MM.1S (cell line): ENCODE data around the gene OASL.

Experiments used
- DNase-seq: peaks from one replicate; pipeline ENCODE4 v3.0.0-alpha.2; 2015
- H2AFZ ChIP-seq: fragments of 300-600 bp; sonication (generic); 2 replicates; pipeline ENCODE4 v1.6.0; 2016; ENCODE audit warnings: antibody characterized with exemption, low read length
- H3F3A ChIP-seq: fragments of 300-600 bp; sonication (generic); 2 replicates; pipeline ENCODE4 v1.6.1; 2016; ENCODE audit warnings: mild to moderate bottlenecking, antibody characterized with exemption, low read length, moderate library complexity, mixed read lengths; ENCODE audit not compliant: insufficient read depth
- H3K27ac ChIP-seq: fragments of 300-600 bp; sonication (generic); 2 replicates; pipeline ENCODE4 v1.5.1; 2016; ENCODE audit warnings: mild to moderate bottlenecking, low read length
- H3K27me3 ChIP-seq: fragments of 300-600 bp; sonication (generic); replicated peaks from 2 replicates; pipeline ENCODE4 v1.6.0; 2016; ENCODE audit warnings: low read length; ENCODE audit not compliant: insufficient read depth
- H3K36me3 ChIP-seq: fragments of 300-600 bp; sonication (generic); replicated peaks from 2 replicates; pipeline ENCODE4 v1.6.1; 2016; ENCODE audit warnings: mild to moderate bottlenecking, low read length, mixed read lengths; ENCODE audit not compliant: insufficient read depth
- H3K4me1 ChIP-seq: fragments of 300-600 bp; sonication (generic); 2 replicates; pipeline ENCODE4 v1.6.1; 2016; ENCODE audit warnings: low read length, mixed read lengths
- H3K4me2 ChIP-seq: fragments of 300-600 bp; sonication (generic); 2 replicates; pipeline ENCODE4 v1.6.0; 2016; ENCODE audit warnings: low read depth, low read length
- H3K4me3 ChIP-seq: fragments of 300-600 bp; sonication (generic); 2 replicates; pipeline ENCODE4 v1.5.1; 2016; ENCODE audit warnings: low read length, mixed read lengths
- H3K79me2 ChIP-seq: fragments of 300-600 bp; sonication (generic); 2 replicates; pipeline ENCODE4 v1.6.1; 2016; ENCODE audit warnings: mixed run types, low read length, mixed read lengths
- H3K9ac ChIP-seq: fragments of 300-600 bp; sonication (generic); 2 replicates; pipeline ENCODE4 v1.6.1; 2016; ENCODE audit warnings: low read length, mixed read lengths
- H3K9me2 ChIP-seq: fragments of 300-600 bp; sonication (generic); replicated peaks from 2 replicates; pipeline ENCODE4 v1.6.1; 2016; ENCODE audit warnings: mild to moderate bottlenecking, low read length, mixed read lengths; ENCODE audit not compliant: insufficient read depth
- H3K9me3 ChIP-seq: fragments of 300-600 bp; sonication (generic); replicated peaks from 2 replicates; pipeline ENCODE4 v1.6.1; 2016; ENCODE audit warnings: mild to moderate bottlenecking, low read length, mixed read lengths; ENCODE audit not compliant: insufficient read depth
- H4K20me1 ChIP-seq: fragments of 300-600 bp; sonication (generic); 2 replicates; pipeline ENCODE4 v1.6.1; 2016; ENCODE audit warnings: mild to moderate bottlenecking, low read length, moderate library complexity, mixed read lengths; ENCODE audit not compliant: insufficient read depth
- EZH2 ChIP-seq: fragments of 300-600 bp; sonication (generic); optimal IDR thresholded peaks from 2 replicates; pipeline ENCODE3; 2017; ENCODE audit warnings: low read depth, mild to moderate bottlenecking, antibody characterized with exemption, low read length, mixed read lengths
- EZH2phosphoT487 ChIP-seq: fragments of 300-600 bp; sonication (generic); IDR thresholded peaks from 2 replicates; pipeline ENCODE4 v1.6.1; 2018; ENCODE audit warnings: antibody characterized with exemption, low read length
- TF ChIP-seq, protein P1 (sequence below): fragments of 300-600 bp; sonication (generic); IDR thresholded peaks from 2 replicates; pipeline ENCODE4 v1.5.1; 2016; ENCODE audit warnings: antibody characterized with exemption, low read length, mixed read lengths

The OASL gene

GRCh38 chr12:120994059-120994458, 45.0 kb downstream of the OASL start:
- no peak overlapping the region for H3K27ac ChIP-seq
- H3K4me1 ChIP-seq = no peaks in the 10 kb centered on the region
- no peak overlapping the region for H3K4me3 ChIP-seq
- no peaks in the 10 kb centered on the region for H3K79me2 ChIP-seq
- no peak overlapping the region for H2AFZ ChIP-seq
- H3K9me3 ChIP-seq = no peaks in the 10 kb centered on the region
- no peaks in the 10 kb centered on the region for H3K27me3 ChIP-seq
- H3K9me2 ChIP-seq = no peaks in the 10 kb centered on the region
- no peak for DNase-seq
- H3F3A ChIP-seq = no peaks in the 10 kb centered on the region
- no peak overlapping the region for H3K4me2 ChIP-seq
- TF ChIP-seq EZH2phosphoT487 (no peak), EZH2 (no peak)
- TF ChIP-seq, protein P1, sequence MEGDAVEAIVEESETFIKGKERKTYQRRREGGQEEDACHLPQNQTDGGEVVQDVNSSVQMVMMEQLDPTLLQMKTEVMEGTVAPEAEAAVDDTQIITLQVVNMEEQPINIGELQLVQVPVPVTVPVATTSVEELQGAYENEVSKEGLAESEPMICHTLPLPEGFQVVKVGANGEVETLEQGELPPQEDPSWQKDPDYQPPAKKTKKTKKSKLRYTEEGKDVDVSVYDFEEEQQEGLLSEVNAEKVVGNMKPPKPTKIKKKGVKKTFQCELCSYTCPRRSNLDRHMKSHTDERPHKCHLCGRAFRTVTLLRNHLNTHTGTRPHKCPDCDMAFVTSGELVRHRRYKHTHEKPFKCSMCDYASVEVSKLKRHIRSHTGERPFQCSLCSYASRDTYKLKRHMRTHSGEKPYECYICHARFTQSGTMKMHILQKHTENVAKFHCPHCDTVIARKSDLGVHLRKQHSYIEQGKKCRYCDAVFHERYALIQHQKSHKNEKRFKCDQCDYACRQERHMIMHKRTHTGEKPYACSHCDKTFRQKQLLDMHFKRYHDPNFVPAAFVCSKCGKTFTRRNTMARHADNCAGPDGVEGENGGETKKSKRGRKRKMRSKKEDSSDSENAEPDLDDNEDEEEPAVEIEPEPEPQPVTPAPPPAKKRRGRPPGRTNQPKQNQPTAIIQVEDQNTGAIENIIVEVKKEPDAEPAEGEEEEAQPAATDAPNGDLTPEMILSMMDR = no peak
- H3K9ac ChIP-seq = no peak overlapping the region
- no peaks in the 10 kb centered on the region for H4K20me1 ChIP-seq
- H3K36me3 ChIP-seq = no peaks in the 10 kb centered on the region

DNA sequence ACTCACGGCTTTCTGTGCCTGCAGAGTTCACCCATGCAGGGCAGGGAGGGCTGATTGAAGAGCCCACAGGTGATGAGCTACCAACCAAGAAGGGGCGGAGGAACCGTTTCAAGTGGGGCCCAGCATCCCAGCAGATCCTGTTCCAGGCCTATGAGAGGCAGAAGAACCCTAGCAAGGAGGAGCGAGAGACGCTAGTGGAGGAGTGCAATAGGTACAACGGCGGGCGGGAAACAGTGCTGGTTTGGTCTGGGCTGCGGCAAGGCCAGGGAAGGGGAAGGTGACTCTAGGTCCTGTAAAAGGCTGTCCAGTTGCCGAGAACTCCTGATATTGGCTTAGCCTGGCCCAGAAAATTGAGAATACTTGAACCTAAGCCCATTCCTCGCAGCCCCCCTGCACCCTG, 45.5 kb downstream of the OASL start:
- Histone ChIP-seq H3K4me2 (no peak overlapping the region), H3K9me2 (no peaks in the 10 kb centered on the region), H3F3A (no peaks in the 10 kb centered on the region), H3K79me2 (no peaks in the 10 kb centered on the region), H4K20me1 (no peaks in the 10 kb centered on the region), H3K36me3 (no peaks in the 10 kb centered on the region), H3K4me1 (no peaks in the 10 kb centered on the region), H3K4me3 (no peak overlapping the region), H3K27ac (no peak overlapping the region), H2AFZ (no peak overlapping the region), H3K9me3 (no peaks in the 10 kb centered on the region), H3K27me3 (no peaks in the 10 kb centered on the region), H3K9ac (no peak overlapping the region)
- no peak for DNase-seq
- TF ChIP-seq EZH2phosphoT487 (no peak), EZH2 (no peak)
- TF ChIP-seq, protein P1 = no peak

- Histone ChIP-seq H3K27ac (no peak overlapping the region), H3K9me2 (no peaks in the 10 kb centered on the region), H4K20me1 (no peaks in the 10 kb centered on the region), H3K36me3 (no peaks in the 10 kb centered on the region), H3K27me3 (no peaks in the 10 kb centered on the region), H2AFZ (no peak overlapping the region), H3K4me2 (no peak overlapping the region), H3K79me2 (no peaks in the 10 kb centered on the region), H3F3A (no peaks in the 10 kb centered on the region), H3K9me3 (no peaks in the 10 kb centered on the region), H3K9ac (no peak overlapping the region), H3K4me1 (no peaks in the 10 kb centered on the region), H3K4me3 (no peak overlapping the region)
- no peak for TF ChIP-seq EZH2
- TF ChIP-seq, protein P1 = no peak
- no peak for TF ChIP-seq EZH2phosphoT487
- DNase-seq = no peak
Measured at GRCh38 chr12:120992989-120993388, 46.1 kb downstream of the OASL start.
